HS-5 (cell line): ENCODE measurements around the gene CCL16.

Source experiments
- DNase-seq: peaks from one replicate; pipeline ENCODE4 v3.0.0-alpha.2; 2012; ENCODE audit warnings: low read depth

CCL16 gene

GRCh38 chr17:35934760-35935159, 46.5 kb downstream of the CCL16 start:
- DNase-seq: no peak

DNA sequence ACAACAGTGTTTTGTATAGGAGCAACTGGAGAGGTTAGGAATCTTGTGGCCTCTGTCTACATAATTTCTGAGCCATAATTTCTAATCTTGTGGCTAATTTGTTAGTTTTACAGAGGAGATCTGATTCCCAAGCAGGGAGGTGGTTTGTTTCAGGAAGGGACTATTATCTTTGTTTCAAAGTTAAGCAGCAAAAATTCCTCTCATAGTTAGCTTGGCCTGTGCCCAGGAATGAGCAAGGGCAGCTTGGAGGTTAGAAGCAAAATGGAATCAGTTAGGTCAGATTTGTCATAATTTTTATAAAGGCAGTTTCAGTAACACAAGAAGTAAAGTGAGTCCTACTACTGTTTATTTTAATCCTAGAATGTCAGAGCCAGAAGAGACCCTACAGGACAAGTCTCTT, 48.7 kb downstream of the CCL16 start:
- no peak for DNase-seq

GRCh38 chr17:35931794-35932425, 49.4 kb downstream of the CCL16 start:
- no peak for DNase-seq

GRCh38 chr17:35930211-35931065, 50.9 kb downstream of the CCL16 start, which contains the start of gene RDM1:
TSS of gene RDM1 (minus strand) at chr17:35930773. CDS start at chr17:35930727, 46 bp downstream.
- no peak for DNase-seq

GRCh38 chr17:35927714-35928113, 53.6 kb downstream of the CCL16 start:
- no peak for DNase-seq
